Naive thymus-derived CD8-positive, alpha-beta T cell (primary cell): Measurements from ENCODE around the gene PRMT1. TPM values are rescaled to one million over a fixed set of nuclear protein-coding genes. Genes with fewer than 3 reads are reported as not detected.

Source experiments
- ATAC-seq, 2 donors: fragments of 150-1000 bp; cut with Tn5 transposase in 1 of 2; sonication (Bioruptor Pico), chemical (Tn5 transposase) in 1 of 2; 1 replicate in 1 of 2; 2 replicates in 1 of 2; pipeline ENCODE4 v1.10.0; 2021; ENCODE audit warnings: mild to moderate bottlenecking in 2 of 2, moderate library complexity in 2 of 2
- POLR2A ChIA-PET: fragments of 350-600 bp; sonication (Branson Sonifier 250); formaldehyde crosslinking; loops from one replicate; lab custom pipeline; 2021; ENCODE audit warnings: antibody characterized with exemption; lab: Charles Lee
- DNase-seq, 10 donors: peaks; one replicate each; pipeline versions ENCODE4 v3.0.0 to v3.0.0-alpha.2; 2020 to 2022
- H3K27ac Mint-ChIP-seq, 10 donors: one replicate each; pipeline ENCODE4 v1.8.0; 2020 to 2022; ENCODE audit warnings: mild to moderate bottlenecking in 10 of 10, mixed read lengths in 10 of 10, moderate library complexity in 4 of 10, inconsistent platforms in 1 of 10
- H3K27me3 Mint-ChIP-seq, 5 donors: one replicate each; pipeline ENCODE4 v1.8.0; 2021 to 2022; ENCODE audit warnings: mixed read lengths in 5 of 5
- H3K36me3 Mint-ChIP-seq, 3 donors: one replicate each; pipeline ENCODE4 v1.8.0; 2020 to 2022; ENCODE audit warnings: mixed read lengths in 3 of 3, mild to moderate bottlenecking in 2 of 3, inconsistent platforms in 1 of 3
- H3K4me1 Mint-ChIP-seq, 4 donors: one replicate each; pipeline ENCODE4 v1.8.0; 2021 to 2022; ENCODE audit warnings: mixed read lengths in 4 of 4
- H3K4me3 Mint-ChIP-seq, 10 donors: one replicate each; pipeline ENCODE4 v1.8.0; 2020 to 2022; ENCODE audit warnings: mild to moderate bottlenecking in 10 of 10, mixed read lengths in 10 of 10, moderate library complexity in 6 of 10, inconsistent platforms in 1 of 10
- H3K9me3 Mint-ChIP-seq, 9 donors: one replicate each; pipeline ENCODE4 v1.8.0; 2020 to 2022; ENCODE audit warnings: mixed read lengths in 9 of 9, mild to moderate bottlenecking in 3 of 9, inconsistent platforms in 1 of 9, moderate library complexity in 1 of 9
- polyA plus RNA-seq, 3 donors: library from polyadenylated mRNA; unstranded; fragments of 300-500 nt; fragmentation: Illumina TruSeq; gene quantifications; one replicate each; pipeline ENCODE4 v1.2.3, GENCODE V29; 2021
- total RNA-seq, 8 experiments: library from RNA in 2 of 8; stranded (reverse) in 2 of 8; gene quantifications; one replicate each; pipeline ENCODE4 v1.2.3 and lab custom pipeline; 2021 to 2026

Gene PRMT1
- total and polyA plus RNA-seq, 5 experiments from 2014 or later, result 97.4 to 162 (median 150) TPM

DNA sequence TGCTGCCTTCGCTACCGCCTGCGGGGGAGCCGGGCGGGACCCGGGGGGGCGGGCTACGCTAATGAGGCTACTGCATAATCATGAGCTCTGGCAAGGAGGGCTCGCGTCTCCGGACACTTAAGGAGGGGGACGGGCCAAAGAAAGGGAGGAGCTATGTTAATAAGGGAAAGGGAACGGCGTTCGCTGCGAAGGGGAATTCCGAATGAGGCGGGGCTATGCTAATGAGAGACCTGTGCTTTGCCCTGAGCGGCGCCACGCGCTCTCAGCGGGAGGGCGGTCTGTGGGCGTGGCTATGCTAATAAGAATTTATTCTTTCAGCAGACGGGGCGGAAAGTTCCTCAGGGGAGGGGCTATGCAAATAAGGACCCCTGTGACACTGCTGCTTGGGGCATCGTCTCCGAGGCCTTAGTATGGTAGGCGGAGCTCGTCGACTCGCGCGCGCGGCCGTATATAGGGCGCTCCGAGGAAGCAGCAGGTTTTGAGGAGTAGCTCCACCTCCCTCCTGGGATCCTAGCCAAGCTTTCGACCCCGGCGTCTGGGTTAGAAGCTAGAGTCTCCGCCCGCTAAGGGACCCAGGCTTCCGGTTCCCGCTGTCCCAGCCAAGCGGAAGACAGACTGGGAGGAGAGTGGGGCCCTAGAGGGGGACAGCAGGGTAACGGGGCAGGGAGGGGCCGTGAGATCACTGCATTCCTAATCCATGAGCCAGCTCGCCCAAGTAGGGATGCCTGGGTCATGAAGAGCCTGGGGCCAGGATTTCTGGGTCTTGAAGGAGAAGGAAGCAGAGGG, 36.8 kb upstream of the PRMT1 start, which contains the start of gene RRAS:
RRAS (minus strand) TSS at position 31 of the 786 bp plus-strand sequence. CDS start 45 bp downstream, outside the sequence.
- DNase-seq, result peak; percentile 94 to 100 (median 99)
- no peaks in the 10 kb centered on the region for H3K36me3 Mint-ChIP-seq
- peak within 1 kb of the TSS; percentile 87 to 98 (median 94) for H3K4me3 Mint-ChIP-seq
- POLR2A ChIA-PET, result interaction anchor here (0.5 to 7.8 kb wide), 36 partner anchors 8 to 1276 kb away, joined by 3 to 180 read pairs (median 4); partner anchors contain the start of genes AKT1S1, ALDH16A1, ATF5 and BCL2L12
- H3K27me3 Mint-ChIP-seq, result no peaks in the 10 kb centered on the region
- peak within 1 kb of the TSS; percentile 94 to 99 (median 97) for H3K27ac Mint-ChIP-seq
- H3K9me3 Mint-ChIP-seq, result no peaks in the 10 kb centered on the region
- peaks cover 45 to 68% (median 58%) of the 10 kb centered on the region in 4 donors for H3K4me1 Mint-ChIP-seq
- peak; percentile 67 to 73 for ATAC-seq

DNA sequence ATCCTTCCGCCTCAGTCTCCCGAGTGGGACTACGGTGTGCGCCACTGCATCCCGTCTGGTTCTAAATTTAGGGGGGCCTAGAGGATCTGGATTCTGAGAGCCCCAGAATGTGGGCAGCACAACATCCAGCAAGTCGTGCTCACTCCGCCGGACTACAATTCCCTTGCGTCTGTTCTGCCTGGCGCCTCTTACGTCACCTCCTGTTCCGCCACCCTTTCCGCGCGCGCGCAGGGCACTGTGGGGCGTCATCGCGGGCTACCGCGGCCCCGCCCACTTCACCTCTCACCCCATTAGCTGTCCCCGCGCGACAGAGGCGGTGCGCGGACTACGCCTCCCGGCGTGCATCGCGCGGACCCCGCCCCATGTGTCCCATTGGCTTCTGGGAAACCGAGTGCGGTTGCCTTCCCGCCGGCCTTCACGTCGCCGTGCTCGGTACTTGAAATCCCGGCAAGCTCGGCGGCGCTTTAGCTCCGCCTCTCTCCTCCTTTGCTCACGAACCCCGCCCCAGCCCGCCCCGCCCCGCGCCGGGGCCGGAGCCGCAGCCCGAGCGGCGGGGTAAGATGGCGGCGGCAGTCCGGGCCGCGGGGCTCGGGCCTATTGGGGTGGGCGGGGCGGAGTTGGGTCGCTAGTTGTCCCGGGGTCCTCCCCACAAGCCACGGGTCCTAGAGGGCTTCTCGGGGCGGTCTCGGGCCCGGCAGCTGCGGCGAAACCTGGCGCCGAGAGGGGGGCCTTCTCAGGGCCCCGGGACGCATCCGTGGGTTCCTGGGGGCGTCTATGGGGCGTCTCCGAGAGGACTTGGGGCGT, 35.2 kb upstream of the PRMT1 start, which contains the start of gene SCAF1:
SCAF1 (plus strand) TSS at position 522 of the 804 bp plus-strand sequence. CDS start 2,818 bp downstream, outside the sequence.
- Mint-ChIP-seq H3K9me3 (no peaks in the 10 kb centered on the region), H3K27ac (peak within 1 kb of the TSS; percentile 94 to 99 (median 97)), H3K27me3 (no peaks in the 10 kb centered on the region), H3K4me1 (peaks cover 47 to 75% (median 63%) of the 10 kb centered on the region in 4 donors), H3K36me3 (peaks cover 0 to 14% (median under 1%) of the 10 kb centered on the region in 3 donors), H3K4me3 (peak within 1 kb of the TSS; percentile 87 to 98 (median 95))
- peak; percentile 96 to 100 (median 99) for DNase-seq
- peak; percentile 65 to 69 for ATAC-seq
- POLR2A ChIA-PET, result interaction anchor here (0.6 to 7.8 kb wide), 20 partner anchors 10 to 307 kb away, joined by 3 to 180 read pairs (median 4); partner anchors contain the start of genes AKT1S1, BCL2L12, CD37 and IRF3

- Mint-ChIP-seq H3K9me3 (no peaks in the 10 kb centered on the region), H3K36me3 (peaks cover 0 to 20% (median 3%) of the 10 kb centered on the region in 3 donors), H3K27me3 (no peaks in the 10 kb centered on the region), H3K27ac (peak overlapping the region; percentile 89 to 99 (median 97)), H3K4me3 (peak overlapping the region; percentile 87 to 98 (median 95)), H3K4me1 (peaks cover 47 to 74% (median 64%) of the 10 kb centered on the region in 4 donors)
- no peak for DNase-seq
- ATAC-seq, result no peak
- POLR2A ChIA-PET, result interaction anchor here (0.6 to 7.8 kb wide), 15 partner anchors 13 to 234 kb away, joined by 3 to 180 read pairs (median 6); partner anchors contain the start of genes AKT1S1, BCL2L12, IRF3 and NOSIP
Observed at GRCh38 chr19:49642492-49643035, 34.5 kb upstream of the PRMT1 start.

DNA sequence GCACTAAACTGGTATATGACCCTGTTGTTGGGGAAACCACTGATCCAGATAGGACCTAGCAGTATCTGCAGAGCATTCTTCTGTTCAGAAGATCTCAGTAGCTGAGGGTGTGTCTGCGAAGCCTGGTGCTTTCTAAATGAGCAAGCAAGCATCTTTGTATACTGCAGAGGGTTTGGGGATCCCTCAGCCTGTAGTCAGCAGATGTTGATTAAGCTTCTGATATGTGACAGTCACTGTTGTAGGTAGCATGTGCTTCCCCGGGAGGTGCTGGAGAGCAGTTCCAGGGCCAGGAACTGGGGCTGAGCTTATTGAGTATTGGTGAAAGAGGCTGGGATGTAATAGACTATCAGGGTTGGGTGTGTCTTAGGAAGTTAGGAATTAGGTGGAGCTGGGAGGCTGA, 33.6 kb upstream of the PRMT1 start:
- H3K27me3 Mint-ChIP-seq, result no peaks in the 10 kb centered on the region
- H3K9me3 Mint-ChIP-seq, result no peaks in the 10 kb centered on the region
- DNase-seq (no peak), ATAC-seq (no peak)
- POLR2A ChIA-PET, result interaction anchor here (0.9 to 7.8 kb wide), 6 partner anchors 20 to 93 kb away, joined by 3 to 180 read pairs (median 4); partner anchors contain the start of genes BCL2L12, IRF3, NOSIP and PRMT1
- peak overlapping the region; percentile 32 to 97 (median 96) for H3K27ac Mint-ChIP-seq
- H3K4me1 Mint-ChIP-seq, result peaks cover 41 to 65% (median 58%) of the 10 kb centered on the region in 4 donors
- peak overlapping the region; percentile 72 to 98 (median 94) for H3K4me3 Mint-ChIP-seq
- peaks cover 0 to 26% (median 3%) of the 10 kb centered on the region in 3 donors for H3K36me3 Mint-ChIP-seq

DNA sequence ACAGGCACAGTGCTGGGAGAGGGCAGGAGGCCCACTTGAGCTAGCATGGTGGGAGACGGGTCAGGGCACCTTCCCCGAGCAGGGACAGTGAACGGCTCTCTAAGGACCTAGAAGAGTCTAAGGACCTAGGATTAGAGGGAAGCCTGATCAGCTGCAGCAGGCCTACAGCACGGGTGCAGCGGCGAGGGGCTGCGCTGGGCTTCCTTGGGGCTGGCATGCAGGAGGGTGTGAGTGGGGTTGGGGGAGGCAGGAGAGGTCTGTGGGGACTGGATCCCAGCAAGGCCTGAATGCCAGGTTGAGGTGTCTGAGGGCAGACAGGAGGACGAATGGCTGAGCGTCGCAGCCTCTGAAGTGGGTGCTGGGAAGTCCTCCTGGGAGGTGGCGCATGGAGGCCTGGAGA, 31.5 kb upstream of the PRMT1 start:
- H3K4me3 Mint-ChIP-seq, result no peak overlapping the region
- POLR2A ChIA-PET, result interaction anchor here (0.6 to 2.1 kb wide), 5 partner anchors 16 to 751 kb away, joined by 3 to 9 read pairs (median 4); no protein-coding TSS in a partner anchor
- no peak for ATAC-seq
- DNase-seq, result no peak
- H3K27me3 Mint-ChIP-seq, result no peaks in the 10 kb centered on the region
- no peaks in the 10 kb centered on the region for H3K9me3 Mint-ChIP-seq
- peaks cover 0 to 41% (median 3%) of the 10 kb centered on the region in 3 donors for H3K36me3 Mint-ChIP-seq
- H3K4me1 Mint-ChIP-seq, result peaks cover 31 to 52% (median 42%) of the 10 kb centered on the region in 4 donors
- peak overlapping the region in 4 of 10 donors; percentile 14 to 86 (median 66) for H3K27ac Mint-ChIP-seq

GRCh38 chr19:49645995-49646394, 31.1 kb upstream of the PRMT1 start:
- H3K27me3 Mint-ChIP-seq, result no peaks in the 10 kb centered on the region
- H3K9me3 Mint-ChIP-seq, result no peaks in the 10 kb centered on the region
- POLR2A ChIA-PET, result interaction anchor here (0.7 to 2.1 kb wide), 3 partner anchors 16 to 751 kb away, joined by 3 to 9 read pairs (median 4); no protein-coding TSS in a partner anchor
- ATAC-seq, result no peak
- DNase-seq, result no peak
- H3K36me3 Mint-ChIP-seq, result peaks cover 0 to 41% (median 4%) of the 10 kb centered on the region in 3 donors
- peak overlapping the region in 2 of 10 donors; percentile 52 to 71 for H3K27ac Mint-ChIP-seq
- peaks cover 26 to 48% (median 38%) of the 10 kb centered on the region in 4 donors for H3K4me1 Mint-ChIP-seq
- H3K4me3 Mint-ChIP-seq, result no peak overlapping the region

- H3K9me3 Mint-ChIP-seq, result no peaks in the 10 kb centered on the region
- peak overlapping the region in 3 of 10 donors; percentile 55 to 72 (median 71) for H3K27ac Mint-ChIP-seq
- peaks cover 25 to 45% (median 33%) of the 10 kb centered on the region in 4 donors for H3K4me1 Mint-ChIP-seq
- peaks cover 0 to 41% (median 4%) of the 10 kb centered on the region in 3 donors for H3K36me3 Mint-ChIP-seq
- no peak overlapping the region for H3K4me3 Mint-ChIP-seq
- ATAC-seq (no peak), DNase-seq (no peak)
- POLR2A ChIA-PET, result interaction anchor here (0.7 to 2.1 kb wide), 3 partner anchors 15 to 71 kb away, joined by 3 to 9 read pairs (median 4); no protein-coding TSS in a partner anchor
- H3K27me3 Mint-ChIP-seq, result no peaks in the 10 kb centered on the region
Observed at GRCh38 chr19:49646586-49646985, 30.5 kb upstream of the PRMT1 start.

GRCh38 chr19:49651029-49651819, 25.8 kb upstream of the PRMT1 start:
- Mint-ChIP-seq H3K27ac (no peak overlapping the region), H3K4me1 (peaks cover 0 to 13% (median 2%) of the 10 kb centered on the region in 4 donors), H3K9me3 (no peaks in the 10 kb centered on the region), H3K36me3 (peaks cover 0 to 58% (median 7%) of the 10 kb centered on the region in 3 donors), H3K27me3 (no peaks in the 10 kb centered on the region), H3K4me3 (peak overlapping the region in 1 of 10 donors; percentile 31)
- no peak for DNase-seq
- POLR2A ChIA-PET, result no interaction called here
- no peak for ATAC-seq

DNA sequence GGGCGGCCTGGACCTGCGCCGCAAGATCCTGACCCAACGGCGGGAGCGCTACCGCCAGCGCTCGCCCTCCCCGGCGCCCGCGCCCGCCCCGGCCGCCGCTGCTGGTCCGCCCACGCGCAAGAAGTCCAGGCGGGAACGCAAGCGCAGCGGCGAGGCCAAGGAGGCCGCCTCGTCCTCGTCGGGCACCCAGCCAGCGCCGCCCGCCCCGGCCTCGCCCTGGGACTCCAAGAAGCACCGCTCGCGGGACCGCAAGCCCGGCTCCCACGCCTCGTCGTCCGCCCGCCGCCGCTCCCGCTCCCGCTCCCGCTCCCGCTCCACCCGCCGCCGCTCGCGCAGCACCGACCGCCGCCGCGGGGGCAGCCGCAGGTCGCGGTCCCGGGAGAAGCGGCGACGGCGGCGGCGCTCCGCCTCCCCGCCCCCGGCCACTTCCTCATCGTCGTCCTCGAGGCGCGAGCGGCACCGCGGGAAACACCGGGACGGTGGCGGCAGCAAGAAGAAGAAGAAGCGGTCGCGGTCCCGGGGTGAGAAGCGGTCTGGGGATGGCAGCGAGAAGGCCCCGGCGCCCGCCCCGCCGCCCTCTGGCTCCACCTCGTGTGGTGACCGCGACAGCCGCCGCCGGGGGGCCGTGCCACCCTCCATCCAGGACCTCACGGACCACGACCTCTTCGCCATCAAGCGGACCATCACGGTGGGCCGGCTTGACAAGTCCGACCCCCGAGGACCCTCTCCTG, 25.1 kb upstream of the PRMT1 start:
- peak overlapping the region in 1 of 10 donors; percentile 65 for H3K27ac Mint-ChIP-seq
- no peak for ATAC-seq
- H3K4me3 Mint-ChIP-seq, result no peak overlapping the region

More for the DNA sequence above, 25.1 kb upstream of the PRMT1 start:
- POLR2A ChIA-PET, result no interaction called here
- Mint-ChIP-seq H3K9me3 (no peaks in the 10 kb centered on the region), H3K4me1 (peaks cover 0 to 9% (median 2%) of the 10 kb centered on the region in 4 donors), H3K36me3 (peaks cover 0 to 56% (median 5%) of the 10 kb centered on the region in 3 donors), H3K27me3 (no peaks in the 10 kb centered on the region)
- no peak for DNase-seq
